Measurements from ENCODE around the gene GMPR.

The GMPR gene

GRCh38 chr6:16296061-16296670 is 57.8 kb downstream of the GMPR start:
- TF ChIP-seq POLR2A (IDR thresholded peaks at IDR 0.05; ENCODE audit: low read depth, low read length) (no peak), POLR2AphosphoS5 (IDR thresholded peaks at IDR 0.05; ENCODE audit: low read depth, low read length) (no peak), TAF1 (IDR thresholded peaks at IDR 0.05; ENCODE audit: borderline replicate concordance, low read depth, low read length) (no peak)
- FAIRE-seq, result no peak
- DNase-seq (ENCODE audit: insufficient read length), result no peak

GRCh38 chr6:16299861-16300260 is 61.5 kb downstream of the GMPR start:
- DNase-seq (ENCODE audit: insufficient read length), result no peak
- FAIRE-seq, result no peak
- TF ChIP-seq POLR2AphosphoS5 (IDR thresholded peaks at IDR 0.05; ENCODE audit: low read depth, low read length) (no peak), POLR2A (IDR thresholded peaks at IDR 0.05; ENCODE audit: low read depth, low read length) (no peak), TAF1 (IDR thresholded peaks at IDR 0.05; ENCODE audit: borderline replicate concordance, low read depth, low read length) (no peak)

DNA sequence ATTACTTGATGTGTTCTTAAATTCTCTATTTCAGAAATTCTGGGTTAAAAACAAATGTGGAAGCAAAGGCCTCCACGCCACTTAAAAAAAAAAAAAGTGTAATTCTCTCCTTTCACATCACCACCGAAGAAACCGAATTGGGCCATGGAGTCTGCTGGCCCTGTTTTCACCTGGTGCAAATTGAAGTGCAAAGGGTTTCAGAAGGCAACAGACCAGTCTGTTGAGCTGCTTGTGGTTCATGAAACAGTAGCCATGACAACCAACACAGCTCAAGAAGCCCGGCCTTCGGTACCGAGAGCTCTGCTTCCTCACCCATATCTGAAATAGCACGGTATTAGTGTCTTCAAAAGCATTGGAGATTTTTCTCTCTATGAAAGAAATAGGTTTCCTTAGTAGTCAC is 63.1 kb downstream of the GMPR start:
- no peak for TF ChIP-seq POLR2A (IDR thresholded peaks at IDR 0.05; ENCODE audit: low read depth, low read length)
- no peak for TF ChIP-seq TAF1 (IDR thresholded peaks at IDR 0.05; ENCODE audit: borderline replicate concordance, low read depth, low read length)
- no peak for TF ChIP-seq POLR2AphosphoS5 (IDR thresholded peaks at IDR 0.05; ENCODE audit: low read depth, low read length)
- DNase-seq (ENCODE audit: insufficient read length), result no peak
- peak; percentile 87 for FAIRE-seq

DNA sequence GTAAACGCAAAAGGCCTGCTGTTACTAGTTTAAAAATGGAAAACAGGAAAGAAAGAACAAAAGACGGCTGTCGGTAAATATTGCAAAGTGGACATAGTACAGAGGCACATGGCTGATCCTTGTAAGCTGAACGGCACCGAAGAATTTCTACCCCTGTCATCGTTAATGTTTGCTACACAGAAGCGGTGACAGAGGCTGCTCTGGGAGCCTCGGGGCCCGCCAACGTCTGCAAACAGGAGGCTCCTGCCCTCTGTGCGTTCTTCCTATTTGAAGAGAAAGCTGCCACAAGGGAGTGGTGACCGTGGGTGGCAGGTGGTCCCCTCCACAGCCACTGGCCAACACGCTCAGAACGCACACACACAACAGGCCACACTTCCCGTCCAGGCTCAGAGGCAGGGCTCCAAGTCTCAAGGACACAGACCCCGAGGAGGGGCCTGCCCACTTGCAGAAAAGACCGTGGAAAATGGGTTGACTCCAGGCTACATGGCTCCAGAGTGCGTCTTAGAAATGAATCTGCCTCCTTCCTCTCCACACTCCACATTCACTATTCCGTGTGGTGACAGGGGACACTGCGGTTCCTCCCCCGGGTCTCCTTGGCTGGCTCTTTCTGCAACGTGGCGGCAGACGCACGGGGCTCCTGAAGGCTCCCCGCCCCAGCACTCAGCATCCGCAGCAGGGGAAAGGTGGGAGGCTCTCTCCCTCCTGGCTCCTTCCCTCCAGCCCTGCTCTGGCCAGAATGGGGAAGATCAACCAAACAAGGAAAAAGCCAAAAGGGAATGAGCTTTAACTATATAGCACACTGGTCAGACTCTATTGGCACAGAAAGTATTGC is 64.5 kb downstream of the GMPR start:
- no peak for FAIRE-seq
- DNase-seq (ENCODE audit: insufficient read length), result no peak
- TF ChIP-seq POLR2AphosphoS5 (IDR thresholded peaks at IDR 0.05; ENCODE audit: low read depth, low read length) (no peak), POLR2A (IDR thresholded peaks at IDR 0.05; ENCODE audit: low read depth, low read length) (no peak), TAF1 (IDR thresholded peaks at IDR 0.05; ENCODE audit: borderline replicate concordance, low read depth, low read length) (no peak)

- FAIRE-seq (peak; percentile 99), DNase-seq (ENCODE audit: insufficient read length) (peak; percentile 61)
Measured at GRCh38 chr6:16305246-16305725, 66.9 kb downstream of the GMPR start.

DNA sequence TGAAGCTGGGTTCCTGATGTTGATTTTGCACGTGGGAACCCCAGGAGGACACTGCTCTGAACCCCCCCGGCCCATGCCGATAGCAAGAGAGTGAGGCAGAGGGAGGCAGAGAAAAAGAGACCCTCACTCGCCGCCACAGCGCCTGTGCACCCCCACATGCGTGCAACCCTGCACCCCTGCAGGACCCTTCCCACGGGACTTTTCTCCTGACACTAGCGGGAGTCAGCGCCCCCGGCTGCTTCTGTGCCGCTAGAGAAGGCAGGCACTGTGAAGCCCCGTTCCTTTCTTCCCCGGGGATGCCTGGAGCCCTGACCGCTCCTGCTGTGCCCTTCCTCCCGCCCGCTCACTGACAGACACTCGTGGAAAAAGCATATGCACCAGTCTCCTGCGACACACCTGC is 67.4 kb downstream of the GMPR start:
- no peak for DNase-seq (ENCODE audit: insufficient read length)
- no peak for FAIRE-seq
- TF ChIP-seq TAF1 (IDR thresholded peaks at IDR 0.05; ENCODE audit: borderline replicate concordance, low read depth, low read length), result no peak
- TF ChIP-seq POLR2AphosphoS5 (IDR thresholded peaks at IDR 0.05; ENCODE audit: low read depth, low read length), result no peak; the same call in 1 of the 2 replicates
- TF ChIP-seq POLR2A (IDR thresholded peaks at IDR 0.05; ENCODE audit: low read depth, low read length), result no peak

More at GRCh38 chr6:16305246-16305725, 66.9 kb downstream of the GMPR start:
- no peak for TF ChIP-seq POLR2A (IDR thresholded peaks at IDR 0.05; ENCODE audit: low read depth, low read length)
- TF ChIP-seq TAF1 (IDR thresholded peaks at IDR 0.05; ENCODE audit: borderline replicate concordance, low read depth, low read length), result no peak
- no peak for TF ChIP-seq POLR2AphosphoS5 (IDR thresholded peaks at IDR 0.05; ENCODE audit: low read depth, low read length)

DNA sequence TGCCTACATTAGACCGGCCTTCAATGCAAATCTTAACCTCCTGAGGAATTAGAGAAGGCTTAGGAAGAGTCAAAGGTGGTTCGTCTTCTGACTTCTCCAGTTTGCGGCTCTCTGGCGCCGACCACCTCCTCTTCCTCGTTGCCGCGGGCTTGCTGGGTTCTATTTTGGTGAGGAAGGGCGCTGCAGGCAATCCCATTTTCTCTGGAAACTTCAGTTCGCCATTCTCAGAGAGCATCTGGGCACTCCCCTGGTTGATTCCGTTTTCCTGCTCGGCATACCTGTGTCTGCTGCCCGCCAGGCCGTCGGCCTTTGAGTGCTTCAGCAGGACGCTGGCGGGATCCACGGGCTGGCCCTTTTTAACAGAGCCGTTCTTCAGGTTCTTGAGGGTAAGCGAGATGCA is 67.9 kb downstream of the GMPR start:
- TF ChIP-seq POLR2A (IDR thresholded peaks at IDR 0.05; ENCODE audit: low read depth, low read length) (no peak), POLR2AphosphoS5 (IDR thresholded peaks at IDR 0.05; ENCODE audit: low read depth, low read length) (no peak), TAF1 (IDR thresholded peaks at IDR 0.05; ENCODE audit: borderline replicate concordance, low read depth, low read length) (no peak)
- no peak for DNase-seq (ENCODE audit: insufficient read length)
- no peak for FAIRE-seq

GRCh38 chr6:16311763-16312162 is 73.4 kb downstream of the GMPR start:
- DNase-seq (ENCODE audit: insufficient read length), result no peak
- no peak for FAIRE-seq
- TF ChIP-seq TAF1 (IDR thresholded peaks at IDR 0.05; ENCODE audit: borderline replicate concordance, low read depth, low read length) (no peak), POLR2AphosphoS5 (IDR thresholded peaks at IDR 0.05; ENCODE audit: low read depth, low read length) (no peak), POLR2A (IDR thresholded peaks at IDR 0.05; ENCODE audit: low read depth, low read length) (no peak)

DNA sequence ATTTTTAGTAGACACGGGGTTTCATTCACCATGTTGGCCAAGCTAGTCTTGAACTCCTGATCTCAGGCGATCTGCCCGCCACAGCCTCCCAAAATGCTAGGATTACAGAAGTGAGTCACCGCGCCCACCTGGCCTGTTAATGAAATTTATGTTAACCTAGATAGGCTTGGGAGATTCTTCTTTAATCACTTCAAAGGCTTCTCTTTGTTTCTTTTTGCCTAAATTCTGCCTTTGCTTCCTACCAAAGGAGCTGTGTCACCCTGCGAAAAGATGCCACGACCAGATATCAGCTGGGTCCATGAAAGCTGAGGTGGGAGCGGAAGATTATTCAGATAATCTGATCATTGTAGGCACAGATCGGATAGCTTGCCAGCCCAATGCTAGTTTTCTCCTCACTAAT is 75.3 kb downstream of the GMPR start:
- DNase-seq (ENCODE audit: insufficient read length) (no peak), FAIRE-seq (no peak)
- no peak for TF ChIP-seq POLR2A (IDR thresholded peaks at IDR 0.05; ENCODE audit: low read depth, low read length)
- no peak for TF ChIP-seq POLR2AphosphoS5 (IDR thresholded peaks at IDR 0.05; ENCODE audit: low read depth, low read length)
- TF ChIP-seq TAF1 (IDR thresholded peaks at IDR 0.05; ENCODE audit: borderline replicate concordance, low read depth, low read length), result no peak

- TF ChIP-seq POLR2A (IDR thresholded peaks at IDR 0.05; ENCODE audit: low read depth, low read length), result no peak
- TF ChIP-seq POLR2AphosphoS5 (IDR thresholded peaks at IDR 0.05; ENCODE audit: low read depth, low read length), result no peak
- TF ChIP-seq TAF1 (IDR thresholded peaks at IDR 0.05; ENCODE audit: borderline replicate concordance, low read depth, low read length), result no peak
- FAIRE-seq, result no peak
- DNase-seq (ENCODE audit: insufficient read length), result no peak
Measured at GRCh38 chr6:16314296-16314695, 75.9 kb downstream of the GMPR start.

- TF ChIP-seq TAF1 (IDR thresholded peaks at IDR 0.05; ENCODE audit: borderline replicate concordance, low read depth, low read length) (no peak), POLR2A (IDR thresholded peaks at IDR 0.05; ENCODE audit: low read depth, low read length) (no peak), POLR2AphosphoS5 (IDR thresholded peaks at IDR 0.05; ENCODE audit: low read depth, low read length) (no peak)
- no peak for DNase-seq (ENCODE audit: insufficient read length)
- no peak for FAIRE-seq
Measured at GRCh38 chr6:16316741-16317251, 78.4 kb downstream of the GMPR start.

Measured in GM12892 (cell line).